Measurements from ENCODE around the gene MARS2. TPM values are rescaled to one million over a fixed set of nuclear protein-coding genes. Genes with fewer than 3 reads are reported as not detected.

Gene MARS2
- 2.1 and 7.3 TPM in 2 replicates for polyA plus RNA-seq

GRCh38 chr2:197705121-197705911 is at the start of gene MARS2:
MARS2 (plus strand) TSS chr2:197705369; CDS start chr2:197705406, 37 bp downstream.

GRCh38 chr2:197675246-197675645 is 29.9 kb upstream of the MARS2 start, which contains the start of gene RFTN2:
RFTN2 (minus strand) TSS chr2:197675587; CDS start chr2:197675458, 129 bp downstream.

Other genes starting within 250 kb of the MARS2 start
- 295 and 339 TPM in 2 replicates for gene HSPD1, start 205.5 kb upstream of the MARS2 start, polyA plus RNA-seq
- gene HSPE1, start 205.0 kb upstream of the MARS2 start, polyA plus RNA-seq: 687 and 859 TPM in 2 replicates
- gene MOB4, start 189.3 kb upstream of the MARS2 start, polyA plus RNA-seq: 73.4 and 80.6 TPM in 2 replicates
- gene RFTN2, start 29.8 kb upstream of the MARS2 start, polyA plus RNA-seq: 13.5 and 21.6 TPM in 2 replicates
- gene BOLL, start 80.0 kb downstream of the MARS2 start, polyA plus RNA-seq: 0.46 and 1.8 TPM in 2 replicates
- 2.5 and 2.8 TPM in 2 replicates for gene PLCL1, start 99.2 kb downstream of the MARS2 start, polyA plus RNA-seq